Activated naive CD8-positive, alpha-beta T cell treated with anti-CD3 and anti-CD28 coated beads for 36 hours (primary cell): ENCODE measurements around the gene LDHB. TPM values are rescaled to one million over a fixed set of nuclear protein-coding genes. Genes with fewer than 3 reads are reported as not detected.
"Not testable (repeated sequence)": the region's sequence is repeated elsewhere in the genome, so short reads cannot be mapped to it uniquely, and the experiment has no call there.

Experiments used
- DNase-seq: peaks from one replicate; pipeline ENCODE4 v3.0.0; 2021
- H3K27ac Mint-ChIP-seq: one replicate; pipeline ENCODE4 v1.8.0; 2022; ENCODE audit warnings: mild to moderate bottlenecking, moderate library complexity, mixed read lengths
- H3K27me3 Mint-ChIP-seq: one replicate; pipeline ENCODE4 v1.8.0; 2022; ENCODE audit warnings: mild to moderate bottlenecking, mixed read lengths
- H3K36me3 Mint-ChIP-seq: one replicate; pipeline ENCODE4 v1.8.0; 2021; ENCODE audit warnings: mild to moderate bottlenecking, mixed read lengths
- H3K4me1 Mint-ChIP-seq: one replicate; pipeline ENCODE4 v1.8.0; 2021; ENCODE audit warnings: mixed read lengths
- H3K4me3 Mint-ChIP-seq: one replicate; pipeline ENCODE4 v1.8.0; 2022; ENCODE audit warnings: mild to moderate bottlenecking, moderate library complexity, mixed read lengths
- H3K9me3 Mint-ChIP-seq: one replicate; pipeline ENCODE4 v1.8.0; 2022; ENCODE audit warnings: mixed read lengths
- total RNA-seq, 2 experiments: library from RNA; stranded (reverse); gene quantifications; one replicate each; pipeline ENCODE4 v1.2.3, GENCODE V29; 2021

The LDHB gene
- total RNA-seq, 2 experiments from 2014 or later: 1,947 to 1,996 TPM

DNA sequence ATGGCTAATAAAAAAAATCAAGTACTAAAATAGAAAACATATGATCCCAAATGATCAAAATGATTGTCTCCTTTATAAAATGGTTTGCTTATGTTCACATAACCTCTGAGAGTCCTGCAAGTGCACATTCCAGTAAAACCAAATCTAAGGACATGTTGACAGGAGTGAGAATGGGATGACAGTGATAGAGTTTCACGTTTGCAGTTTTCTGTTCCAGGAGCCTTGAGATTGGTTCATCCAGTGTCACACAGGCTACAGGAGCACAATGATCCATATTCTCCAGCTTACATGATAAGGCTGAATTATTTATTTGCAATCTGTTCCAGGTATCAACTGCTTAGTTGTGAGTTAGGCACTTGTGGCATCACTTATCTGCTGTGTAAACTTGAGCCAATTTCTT lies 51.5 kb downstream of the LDHB start:
- no peaks in the 10 kb centered on the region for H3K9me3 Mint-ChIP-seq
- no peak overlapping the region for H3K4me3 Mint-ChIP-seq
- DNase-seq: no peak
- H3K4me1 Mint-ChIP-seq: no peaks in the 10 kb centered on the region
- no peaks in the 10 kb centered on the region for H3K27me3 Mint-ChIP-seq
- H3K27ac Mint-ChIP-seq: no peak overlapping the region
- no peaks in the 10 kb centered on the region for H3K36me3 Mint-ChIP-seq

DNA sequence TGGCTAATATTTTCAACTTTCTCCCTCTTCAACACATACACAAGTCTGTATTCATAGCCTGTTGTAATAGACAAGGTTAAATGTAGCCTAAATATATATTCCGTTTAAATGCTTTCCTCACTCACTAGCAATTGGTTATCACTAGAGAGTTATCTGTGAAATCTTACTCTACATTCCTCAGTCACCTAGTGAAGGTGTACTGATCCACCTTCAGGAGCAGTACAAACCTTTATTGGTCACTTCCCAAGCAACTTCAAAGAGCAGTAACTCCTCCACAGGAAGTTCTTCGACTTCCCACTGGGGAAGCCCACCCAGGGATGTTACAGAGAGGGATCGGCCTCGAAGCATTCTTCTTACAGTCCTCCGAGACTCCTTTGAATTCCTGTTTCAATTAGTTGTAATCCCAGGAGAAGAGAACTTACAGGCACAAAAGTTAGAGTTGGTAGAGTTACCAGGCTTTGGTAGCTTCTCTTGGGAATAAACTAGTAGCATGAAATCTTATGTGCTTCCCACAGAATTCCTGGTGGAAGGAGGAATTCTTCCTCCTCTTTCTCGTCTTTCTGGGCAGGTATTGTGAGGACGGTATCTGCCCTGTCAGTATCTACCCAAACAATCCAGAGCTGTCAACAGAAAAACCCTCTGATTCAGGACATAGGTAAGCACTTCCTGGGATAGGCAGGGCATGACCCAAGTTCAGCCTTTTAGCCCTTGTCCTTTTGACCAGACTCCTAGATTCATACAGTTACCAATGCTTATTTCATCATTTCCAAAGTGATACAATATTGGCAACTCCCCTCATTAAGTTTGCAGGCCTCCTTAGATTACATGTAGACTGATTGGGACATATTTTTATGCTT lies 53.2 kb downstream of the LDHB start, which contains the start of gene GYS2:
GYS2 (minus strand) TSS at position 603 of the 857 bp plus-strand sequence; CDS start at position 348, 255 bp downstream.
- Mint-ChIP-seq H3K4me3 (no peak within 1 kb of the TSS), H3K27ac (no peak within 1 kb of the TSS), H3K9me3 (no peaks in the 10 kb centered on the region), H3K36me3 (no peaks in the 10 kb centered on the region), H3K27me3 (no peaks in the 10 kb centered on the region), H3K4me1 (no peaks in the 10 kb centered on the region)
- no peak for DNase-seq

DNA sequence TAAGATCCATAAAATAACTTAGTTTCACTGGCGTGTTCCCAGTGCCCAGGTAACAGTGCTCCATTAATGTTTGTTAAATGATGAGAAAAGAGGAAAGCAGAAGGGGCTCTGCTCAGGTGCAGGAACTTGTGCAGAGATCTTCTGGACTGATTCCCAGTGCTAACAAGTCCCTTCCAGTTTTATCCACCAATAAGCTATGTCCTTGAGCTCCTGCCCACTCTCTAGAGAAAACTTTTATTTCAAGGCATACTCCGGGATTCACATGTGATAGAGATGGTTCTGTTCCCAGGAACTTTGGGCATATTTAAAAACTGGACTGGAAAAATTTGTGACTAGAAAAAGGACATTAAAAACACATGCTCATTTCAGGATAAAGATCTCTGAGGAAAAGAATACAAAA lies 54.9 kb downstream of the LDHB start:
- Mint-ChIP-seq H3K27me3 (no peaks in the 10 kb centered on the region), H3K4me3 (no peak overlapping the region), H3K36me3 (no peaks in the 10 kb centered on the region), H3K4me1 (no peaks in the 10 kb centered on the region), H3K9me3 (no peaks in the 10 kb centered on the region), H3K27ac (no peak overlapping the region)
- DNase-seq: no peak

DNA sequence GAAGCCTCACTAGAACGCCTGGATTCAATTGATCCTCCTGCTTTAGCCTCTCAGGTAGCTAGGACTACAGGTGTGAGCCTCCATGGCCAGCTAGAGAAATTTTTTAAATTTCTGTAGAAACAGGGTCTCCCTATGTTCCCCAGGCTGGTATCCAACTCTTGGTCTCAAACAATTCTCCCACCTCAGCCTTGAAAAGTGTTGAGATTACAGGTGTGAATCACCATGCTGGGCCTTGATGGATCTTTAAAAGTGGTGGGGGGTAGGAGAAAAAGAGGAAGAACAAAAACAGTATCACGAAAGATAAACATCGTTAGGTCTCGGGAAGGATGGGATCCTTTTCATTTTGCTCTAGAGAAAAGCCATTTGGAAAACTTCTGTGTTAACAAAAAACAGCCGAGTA lies 57.4 kb downstream of the LDHB start:
- Mint-ChIP-seq H3K9me3 (no peaks in the 10 kb centered on the region), H3K36me3 (no peaks in the 10 kb centered on the region), H3K4me1 (no peaks in the 10 kb centered on the region), H3K27ac (no peak overlapping the region), H3K27me3 (no peaks in the 10 kb centered on the region), H3K4me3 (no peak overlapping the region)
- DNase-seq: no peak

DNA sequence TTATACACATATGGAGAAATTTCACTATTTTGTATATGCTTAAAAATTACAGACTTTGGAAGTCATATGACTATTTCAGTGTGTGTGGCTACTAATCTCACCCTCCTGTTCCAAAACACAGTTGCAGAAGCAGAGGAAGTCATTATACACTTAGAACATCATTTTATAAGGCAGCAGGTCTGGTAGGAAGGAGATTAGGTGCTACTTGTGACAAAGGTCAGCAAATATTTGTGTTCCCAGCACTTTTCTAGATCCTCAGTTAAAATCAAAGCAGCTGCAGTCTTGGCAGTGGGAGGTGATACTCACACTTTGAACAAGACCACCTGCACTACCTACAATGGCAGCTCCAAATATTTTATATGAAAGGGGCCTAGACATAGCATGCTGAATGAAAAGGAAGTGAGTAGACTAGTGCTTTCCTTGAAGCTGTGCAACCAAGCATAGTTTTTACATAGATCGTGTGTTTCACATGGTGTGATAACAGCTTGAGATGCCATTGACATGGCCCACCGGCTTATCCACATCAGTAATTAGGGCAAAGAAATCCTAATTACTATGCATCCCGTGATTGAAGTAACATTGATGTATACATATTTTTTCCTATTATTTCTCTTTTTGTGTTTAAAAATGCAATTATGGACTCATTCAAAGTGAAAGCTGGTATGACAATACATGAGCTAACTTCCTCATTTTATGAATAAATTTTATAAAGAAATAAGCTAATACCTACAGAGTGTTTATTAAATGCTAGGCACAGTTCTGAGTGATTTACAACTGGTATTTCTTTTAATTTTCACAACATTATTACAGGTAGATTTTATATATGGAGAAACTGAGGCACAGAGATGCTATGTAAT lies 58.3 kb downstream of the LDHB start:
- H3K4me1 Mint-ChIP-seq: no peaks in the 10 kb centered on the region
- no peak for DNase-seq
- H3K27ac Mint-ChIP-seq: no peak overlapping the region
- no peaks in the 10 kb centered on the region for H3K27me3 Mint-ChIP-seq
- no peaks in the 10 kb centered on the region for H3K36me3 Mint-ChIP-seq
- no peaks in the 10 kb centered on the region for H3K9me3 Mint-ChIP-seq
- no peak overlapping the region for H3K4me3 Mint-ChIP-seq

DNA sequence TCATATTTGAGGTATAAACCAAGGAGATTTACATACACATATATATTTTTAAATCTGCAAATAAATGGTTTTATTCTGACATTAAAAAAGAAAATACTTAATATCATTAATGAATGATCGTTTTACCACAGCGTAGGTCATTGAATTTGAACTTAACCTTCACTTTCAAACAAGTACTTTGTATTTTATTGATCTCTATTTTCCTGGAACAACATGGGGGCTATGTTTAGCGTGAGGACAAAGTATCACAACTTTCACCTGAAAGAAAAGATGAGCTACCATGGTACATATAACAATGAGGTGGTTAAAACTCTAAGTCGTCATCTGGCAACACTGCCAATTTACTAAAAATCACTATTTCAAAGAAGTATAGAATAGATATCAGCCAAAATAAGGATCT lies 59.0 kb downstream of the LDHB start:
- Mint-ChIP-seq H3K4me3 (no peak overlapping the region), H3K27me3 (no peaks in the 10 kb centered on the region), H3K27ac (no peak overlapping the region), H3K36me3 (no peaks in the 10 kb centered on the region), H3K4me1 (no peaks in the 10 kb centered on the region), H3K9me3 (peaks cover 1% of the 10 kb centered on the region)
- no peak for DNase-seq

DNA sequence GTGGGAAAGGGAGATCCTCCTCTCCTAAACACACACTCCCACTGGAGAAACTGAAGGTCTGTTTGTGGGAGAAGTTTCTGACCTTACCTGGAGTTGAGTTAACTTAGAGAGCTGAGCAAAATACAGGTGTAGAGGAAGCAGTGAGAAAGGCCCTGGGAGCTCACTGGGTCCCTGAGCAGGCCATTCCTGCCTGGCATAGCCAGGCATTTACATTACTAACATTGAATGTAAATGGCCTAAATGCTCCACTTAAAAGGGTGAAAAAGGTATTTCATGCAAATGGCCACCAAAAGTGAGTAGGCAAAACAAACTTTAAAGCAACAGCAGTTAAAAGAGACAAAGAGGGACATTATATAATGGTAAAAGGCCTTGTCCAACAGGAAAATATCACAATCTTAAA lies 62.3 kb downstream of the LDHB start:
- H3K27ac Mint-ChIP-seq, H3K4me1 Mint-ChIP-seq, DNase-seq, H3K27me3 Mint-ChIP-seq, H3K4me3 Mint-ChIP-seq: not testable (repeated sequence)
- H3K36me3 Mint-ChIP-seq: peaks cover 14% of the 10 kb centered on the region
- H3K9me3 Mint-ChIP-seq: peaks cover 23% of the 10 kb centered on the region

DNA sequence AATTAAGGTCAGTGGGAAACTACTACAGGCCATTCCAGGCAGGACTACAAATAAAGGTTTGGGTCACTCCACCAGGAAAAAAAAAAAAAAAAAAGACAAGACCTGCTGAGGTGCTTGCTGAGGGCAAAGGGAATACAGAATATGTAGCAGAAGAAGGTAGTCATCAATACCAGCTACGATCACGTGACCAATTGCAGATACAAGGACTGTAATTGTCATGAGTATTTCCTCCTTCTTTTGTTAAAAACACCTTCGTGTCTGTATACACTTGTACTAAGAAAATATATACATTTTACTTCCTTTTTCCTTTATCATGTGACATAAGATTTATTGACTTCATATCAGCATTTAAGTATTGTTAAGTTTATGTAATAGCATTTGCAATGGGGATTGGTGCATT lies 72.2 kb downstream of the LDHB start:
- Mint-ChIP-seq H3K9me3 (peaks cover 2% of the 10 kb centered on the region), H3K36me3 (no peaks in the 10 kb centered on the region)
- no peak for DNase-seq

More for the DNA sequence above, 72.2 kb downstream of the LDHB start:
- Mint-ChIP-seq H3K4me1 (no peaks in the 10 kb centered on the region), H3K4me3 (no peak overlapping the region), H3K27me3 (peaks cover 13% of the 10 kb centered on the region), H3K27ac (no peak overlapping the region)

Other genes starting within 250 kb of the LDHB start
- 10 to 100 TPM; 24.3 to 25.6 TPM for gene PYROXD1, start 220.2 kb downstream of the LDHB start, total RNA-seq
- gene RECQL, start 156.2 kb downstream of the LDHB start, total RNA-seq: 10 to 100 TPM; 83.4 to 90.7 TPM
- 10 to 100 TPM; 34.1 to 35.4 TPM for gene GOLT1B, start 156.1 kb downstream of the LDHB start, total RNA-seq
- gene SPX, start 131.5 kb downstream of the LDHB start, total RNA-seq: under 1 TPM; 0.31 to 0.42 TPM
- not detected for gene GYS2, start 53.0 kb downstream of the LDHB start, total RNA-seq
- gene KCNJ8, start 116.9 kb upstream of the LDHB start, total RNA-seq: not detected